Aorta (tissue), 5 donors: ENCODE results near the gene TEX19. TPM values are rescaled to one million over a fixed set of nuclear protein-coding genes. Genes with fewer than 3 reads are reported as not detected.
A peak's percentile ranks its signal among the peaks of the same experiment; 100 is the strongest.
"Not testable (repeated sequence)": the region's sequence is repeated elsewhere in the genome, so short reads cannot be mapped to it uniquely, and the experiment has no call there.

Experiments
- ATAC-seq: fragments of 200-7000 bp; cut with Tn5 transposase; one replicate; pipeline ENCODE4 v1.9.1; 2022; ENCODE audit warnings: moderate library complexity; ENCODE audit not compliant: low FRiP score
- DNase-seq, 2 donors: peaks; one replicate each; pipeline ENCODE4 v3.0.0-alpha.2; 2020
- H3K27ac ChIP-seq, 2 donors: one replicate each; pipeline ENCODE4 v1.5.1; 2013; ENCODE audit warnings: low read length in 2 of 2, mild to moderate bottlenecking in 2 of 2, moderate library complexity in 2 of 2, control low read depth in 1 of 2, inconsistent platforms in 1 of 2, low read depth in 1 of 2
- H3K27me3 ChIP-seq, 2 donors: one replicate each; pipeline ENCODE4 v1.6.1; 2013; ENCODE audit warnings: control low read depth in 1 of 2, low read length in 1 of 2, mild to moderate bottlenecking in 1 of 2, moderate library complexity in 1 of 2; ENCODE audit not compliant: insufficient read depth in 2 of 2, control insufficient read depth in 1 of 2
- H3K36me3 ChIP-seq, 2 donors: one replicate each; pipeline ENCODE4 v1.6.1; 2013; ENCODE audit warnings: control low read depth in 1 of 2, low read length in 1 of 2, mild to moderate bottlenecking in 1 of 2; ENCODE audit not compliant: insufficient read depth in 2 of 2, control insufficient read depth in 1 of 2
- H3K4me1 ChIP-seq, 2 donors: one replicate each; pipeline ENCODE4 v1.6.1; 2013; ENCODE audit warnings: low read length in 2 of 2, control low read depth in 1 of 2, mild to moderate bottlenecking in 1 of 2, moderate library complexity in 1 of 2; ENCODE audit not compliant: insufficient read depth in 2 of 2, control insufficient read depth in 1 of 2
- H3K4me3 ChIP-seq, 2 donors: one replicate each; pipeline ENCODE4 v1.5.1; 2013; ENCODE audit warnings: low read length in 2 of 2, control low read depth in 1 of 2, mild to moderate bottlenecking in 1 of 2
- H3K9me3 ChIP-seq: one replicate; pipeline ENCODE4 v1.6.1; 2013; ENCODE audit warnings: mild to moderate bottlenecking, low read length; ENCODE audit not compliant: control insufficient read depth
- WGBS, 2 donors: extraction: QIAGEN DNeasy Blood & Tissue Kit; methylation state at CpG; one replicate each; pipeline ENCODE4 v1.1.7; 2013; 5-methylcytosine and 5-hydroxymethylcytosine counted together
- intact Hi-C, 2 donors: fragments of 100-400 bp; cut with DNase I; formaldehyde crosslinking; loops; one replicate each; pipeline versions ENCODE4 v1.14.2 to v1.15.0; 2022
- polyA plus RNA-seq, 2 donors: library from polyadenylated mRNA; stranded (reverse); fragments of 200-250 nt; gene quantifications; one replicate each; pipeline ENCODE4 v1.2.3, GENCODE V29; 2013
- total RNA-seq, 2 donors: library from RNA; stranded (reverse); fragmentation: NEBNext Ultra II Directional; extraction: Animal tissue kit (Norgen Biotek cat#: 25700); gene quantifications; one replicate each; pipeline ENCODE4 v1.2.1, GENCODE V29; 2021
- donor health status: healthy with polysubstance abuse.
- donor health status: Bipolar disorder and iron deficiency.
- donor health status: DM: no; HTN: no; CAD: no.
- donor health status: DM: no; HTN: no; CAD: no.
- donor health status: DM: yes; HTN: yes; CAD: no.

TEX19 gene
- total and polyA plus RNA-seq, 4 donors: not detected

DNA sequence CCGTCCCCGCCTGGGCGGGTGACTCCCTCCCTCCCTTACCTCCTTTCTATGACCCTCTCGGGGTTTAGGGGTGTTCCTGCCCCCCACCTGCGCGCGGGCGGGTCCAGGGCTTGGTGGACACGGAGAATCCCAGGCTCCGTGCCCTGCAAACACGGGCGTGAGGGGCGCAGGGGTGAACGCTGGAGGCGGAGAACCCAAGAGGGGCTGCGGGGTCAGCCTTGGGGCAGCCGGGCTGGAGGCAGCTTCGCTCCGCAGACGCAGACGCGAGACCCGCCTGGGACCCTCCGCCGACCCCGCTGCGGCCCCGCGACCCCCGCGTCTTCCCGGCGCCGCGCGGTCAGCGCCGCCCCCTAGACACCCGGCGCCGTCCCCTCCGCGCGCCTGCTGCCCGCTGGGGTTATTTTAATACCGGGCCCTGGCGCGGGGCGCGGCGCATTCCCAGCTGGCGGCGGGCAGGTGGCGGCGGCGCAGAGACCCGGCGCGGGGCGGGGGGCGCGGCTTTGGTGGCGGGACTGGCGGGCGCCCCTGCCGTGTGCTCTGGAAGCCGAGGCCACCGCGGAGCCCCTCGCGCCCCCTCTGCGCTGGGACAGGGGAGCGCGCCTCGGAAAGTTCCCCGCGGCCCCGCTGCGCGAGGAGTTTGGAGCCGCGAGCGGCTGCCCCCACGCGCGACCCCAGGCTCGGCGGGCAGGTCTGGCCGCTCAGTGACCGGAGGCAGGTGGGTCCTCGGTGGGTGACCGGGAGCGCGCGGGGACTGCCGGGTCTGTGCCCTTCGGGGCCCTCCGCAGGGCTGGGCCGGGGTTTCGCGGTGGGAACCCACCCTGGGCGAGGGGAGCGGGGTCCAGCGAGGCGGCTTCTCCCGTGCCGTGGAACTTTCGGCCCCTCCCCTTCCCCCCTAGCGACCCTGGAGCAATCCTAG, 12.5 kb downstream of the TEX19 start, which contains the start of gene UTS2R:
TSS of gene UTS2R (plus strand) at position 433 of the 916 bp plus-strand sequence. CDS start 2,560 bp downstream, outside the sequence.
- no peaks in the 10 kb centered on the region for H3K4me1 ChIP-seq
- H3K4me3 ChIP-seq: peak within 1 kb of the TSS in 1 of 2 donors; percentile 1
- no peak within 1 kb of the TSS for H3K27ac ChIP-seq
- no peaks in the 10 kb centered on the region for H3K36me3 ChIP-seq
- no peaks in the 10 kb centered on the region for H3K9me3 ChIP-seq
- DNase-seq: no peak
- 2 to 3% methylated on average over 80 to 109 of the region's 109 CpGs for WGBS, 2 donors
- ATAC-seq: no peak
- H3K27me3 ChIP-seq: no peaks in the 10 kb centered on the region
- intact Hi-C loops: no loop called here

DNA sequence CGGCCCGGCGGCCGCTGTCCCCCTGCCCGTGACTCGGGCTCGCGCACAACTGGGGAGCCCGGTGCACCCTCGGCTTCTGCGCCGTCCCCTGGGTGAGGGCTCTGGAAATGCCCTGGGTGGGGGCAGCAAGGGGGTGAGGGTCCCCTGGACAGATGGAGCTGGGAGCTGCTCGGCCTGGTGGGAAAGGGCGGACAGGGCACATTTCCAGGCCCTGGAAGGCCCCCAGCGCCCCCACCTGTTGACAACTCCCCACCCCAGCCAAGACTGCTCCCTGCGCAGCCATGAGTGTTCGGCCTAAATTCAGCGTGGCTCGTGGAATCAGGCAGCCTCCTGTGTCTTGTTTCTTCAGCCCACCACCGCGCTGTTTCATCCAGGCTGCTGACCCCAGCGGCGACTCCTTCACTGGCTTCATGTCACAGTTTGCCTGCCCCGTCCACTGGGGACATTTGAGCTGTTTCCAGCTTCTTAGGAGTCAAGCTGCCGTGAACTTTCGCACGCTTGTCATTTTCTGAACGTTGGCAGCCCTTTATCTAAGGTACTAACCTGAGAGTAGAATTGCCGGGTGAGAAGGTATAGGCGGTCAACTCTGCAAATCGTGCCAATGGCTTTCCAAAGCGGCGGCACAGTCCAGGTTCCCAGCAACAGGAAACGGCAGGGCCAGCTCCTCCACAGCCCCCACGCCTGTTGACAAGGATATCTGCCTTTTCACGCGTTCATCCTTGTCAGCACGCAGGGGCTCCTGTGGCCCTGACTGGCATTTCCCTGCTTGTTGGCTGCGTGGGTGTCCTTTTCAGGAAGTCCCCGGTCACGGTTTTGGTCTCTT, 13.4 kb downstream of the TEX19 start:
- peak in 1 of 2 donors; percentile 47 for DNase-seq
- H3K36me3 ChIP-seq: no peaks in the 10 kb centered on the region
- ATAC-seq: no peak
- H3K4me3 ChIP-seq: no peak overlapping the region
- H3K9me3 ChIP-seq: no peaks in the 10 kb centered on the region
- 40 to 61% methylated on average over 31 to 41 of the region's 41 CpGs for WGBS, 2 donors
- intact Hi-C loops: no loop called here
- H3K4me1 ChIP-seq: no peaks in the 10 kb centered on the region
- no peaks in the 10 kb centered on the region for H3K27me3 ChIP-seq
- no peak overlapping the region for H3K27ac ChIP-seq

DNA sequence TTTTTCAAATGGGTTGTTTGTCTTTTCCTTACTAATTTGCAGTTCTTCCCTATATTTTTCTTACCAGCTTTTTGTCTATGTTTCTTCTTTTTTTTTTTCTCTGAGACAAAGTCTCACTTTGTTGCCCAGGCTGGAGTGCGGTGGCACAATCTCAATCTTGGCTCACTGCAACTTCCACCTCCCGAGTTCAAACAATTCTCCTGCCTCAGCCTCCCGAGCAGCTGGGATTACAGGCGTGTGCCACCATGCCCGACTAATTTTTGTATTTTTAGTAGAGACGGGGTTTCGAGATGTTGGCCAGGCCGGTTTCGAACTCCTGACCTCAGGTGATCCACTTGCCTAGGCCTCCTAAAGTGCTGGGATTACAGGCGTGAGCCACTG, 14.0 kb downstream of the TEX19 start:
- 74 to 87% methylated on average over 10 of the region's 10 CpGs for WGBS, 2 donors
- H3K9me3 ChIP-seq, H3K27ac ChIP-seq, intact Hi-C loops, H3K4me3 ChIP-seq, ATAC-seq, H3K27me3 ChIP-seq, H3K4me1 ChIP-seq, H3K36me3 ChIP-seq: not testable (repeated sequence)
- DNase-seq: peak in 1 of 2 donors; percentile 19

DNA sequence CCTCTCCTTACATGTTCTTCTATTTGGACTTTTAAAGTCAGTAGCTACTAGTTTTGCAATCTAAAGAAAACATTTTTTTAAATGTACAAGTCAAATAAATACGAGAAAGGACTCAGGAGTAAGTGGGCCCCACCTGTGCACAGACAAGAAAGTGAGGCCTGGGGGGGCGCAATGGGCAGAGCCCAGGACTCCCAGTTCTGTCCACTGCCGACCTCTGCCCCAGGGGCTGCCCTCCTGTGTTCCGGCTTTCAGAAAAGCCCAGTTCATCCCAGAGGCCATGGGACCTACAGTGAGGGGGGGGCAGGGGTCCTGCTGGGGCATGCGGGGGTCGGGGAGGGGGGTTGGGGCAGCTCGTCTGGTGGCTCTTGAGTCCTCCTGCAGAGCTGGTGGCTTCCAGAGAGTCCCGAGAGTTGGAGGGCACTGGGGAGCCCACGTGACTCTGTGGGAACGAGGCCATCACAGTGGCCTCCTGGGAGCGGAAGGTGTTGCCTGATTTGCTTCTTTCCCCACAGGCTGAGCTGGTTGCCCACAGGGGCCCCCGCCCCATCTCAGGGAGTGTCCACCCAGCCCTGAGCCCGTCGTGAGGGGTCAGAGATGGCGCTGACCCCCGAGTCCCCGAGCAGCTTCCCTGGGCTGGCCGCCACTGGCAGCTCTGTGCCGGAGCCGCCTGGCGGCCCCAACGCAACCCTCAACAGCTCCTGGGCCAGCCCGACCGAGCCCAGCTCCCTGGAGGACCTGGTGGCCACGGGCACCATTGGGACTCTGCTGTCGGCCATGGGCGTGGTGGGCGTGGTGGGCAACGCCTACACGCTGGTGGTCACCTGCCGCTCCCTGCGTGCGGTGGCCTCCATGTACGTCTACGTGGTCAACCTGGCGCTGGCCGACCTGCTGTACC, 14.9 kb downstream of the TEX19 start:
- Histone ChIP-seq H3K27me3 (no peaks in the 10 kb centered on the region), H3K9me3 (no peaks in the 10 kb centered on the region), H3K36me3 (no peaks in the 10 kb centered on the region), H3K4me3 (no peak overlapping the region), H3K27ac (no peak overlapping the region), H3K4me1 (no peaks in the 10 kb centered on the region)
- intact Hi-C loops: no loop called here
- ATAC-seq: no peak
- peak in 1 of 2 donors; percentile 38 for DNase-seq
- 88 to 94% methylated on average over 37 of the region's 37 CpGs for WGBS, 2 donors

DNA sequence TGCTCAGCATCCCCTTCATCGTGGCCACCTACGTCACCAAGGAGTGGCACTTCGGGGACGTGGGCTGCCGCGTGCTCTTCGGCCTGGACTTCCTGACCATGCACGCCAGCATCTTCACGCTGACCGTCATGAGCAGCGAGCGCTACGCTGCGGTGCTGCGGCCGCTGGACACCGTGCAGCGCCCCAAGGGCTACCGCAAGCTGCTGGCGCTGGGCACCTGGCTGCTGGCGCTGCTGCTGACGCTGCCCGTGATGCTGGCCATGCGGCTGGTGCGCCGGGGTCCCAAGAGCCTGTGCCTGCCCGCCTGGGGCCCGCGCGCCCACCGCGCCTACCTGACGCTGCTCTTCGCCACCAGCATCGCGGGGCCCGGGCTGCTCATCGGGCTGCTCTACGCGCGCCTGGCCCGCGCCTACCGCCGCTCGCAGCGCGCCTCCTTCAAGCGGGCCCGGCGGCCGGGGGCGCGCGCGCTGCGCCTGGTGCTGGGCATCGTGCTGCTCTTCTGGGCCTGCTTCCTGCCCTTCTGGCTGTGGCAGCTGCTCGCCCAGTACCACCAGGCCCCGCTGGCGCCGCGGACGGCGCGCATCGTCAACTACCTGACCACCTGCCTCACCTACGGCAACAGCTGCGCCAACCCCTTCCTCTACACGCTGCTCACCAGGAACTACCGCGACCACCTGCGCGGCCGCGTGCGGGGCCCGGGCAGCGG, 15.7 kb downstream of the TEX19 start:
- no peak overlapping the region for H3K4me3 ChIP-seq
- ATAC-seq: no peak
- intact Hi-C loops: no loop called here
- H3K9me3 ChIP-seq: no peaks in the 10 kb centered on the region
- no peak overlapping the region for H3K27ac ChIP-seq
- peak in 1 of 2 donors; percentile 30 for DNase-seq
- H3K27me3 ChIP-seq: no peaks in the 10 kb centered on the region
- WGBS, 2 donors: 71 to 75% methylated on average over 79 of the region's 79 CpGs
- no peaks in the 10 kb centered on the region for H3K36me3 ChIP-seq
- H3K4me1 ChIP-seq: no peaks in the 10 kb centered on the region

DNA sequence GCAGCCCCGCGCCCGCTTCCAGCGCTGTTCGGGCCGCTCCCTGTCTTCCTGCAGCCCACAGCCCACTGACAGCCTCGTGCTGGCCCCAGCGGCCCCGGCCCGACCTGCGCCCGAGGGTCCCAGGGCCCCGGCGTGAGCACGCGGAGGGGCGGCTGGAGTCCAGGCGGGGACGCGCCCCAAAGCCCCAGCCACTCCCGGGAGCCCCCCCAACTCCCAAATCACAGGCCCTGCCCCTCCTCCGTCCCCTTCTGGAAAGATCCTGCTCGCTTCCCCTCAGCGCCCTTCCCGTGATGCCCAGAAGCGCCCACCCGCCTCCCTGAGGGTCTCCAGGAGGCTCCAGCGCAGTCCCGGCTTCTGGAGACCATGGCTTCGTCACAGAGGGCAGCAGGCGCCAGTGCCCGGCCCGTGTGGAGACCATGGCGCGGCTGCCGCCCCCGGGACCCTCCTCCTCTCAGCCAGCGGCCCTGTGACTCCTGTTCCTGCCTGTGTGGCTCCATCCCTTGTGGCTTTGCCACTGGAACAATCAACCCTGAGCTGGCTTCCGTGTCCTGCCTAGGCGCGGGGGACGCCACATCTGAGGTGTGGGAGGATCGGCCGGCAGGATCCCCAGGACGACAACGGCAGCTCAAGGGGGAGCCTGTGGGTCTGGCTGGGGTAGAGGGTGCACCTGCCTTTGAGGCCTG, 16.5 kb downstream of the TEX19 start:
- WGBS, 2 donors: 81 to 82% methylated on average over 45 to 46 of the region's 46 CpGs
- intact Hi-C loops: no loop called here
- Histone ChIP-seq H3K27ac (no peak overlapping the region), H3K27me3 (no peaks in the 10 kb centered on the region), H3K9me3 (no peaks in the 10 kb centered on the region), H3K4me1 (no peaks in the 10 kb centered on the region), H3K4me3 (no peak overlapping the region), H3K36me3 (no peaks in the 10 kb centered on the region)
- DNase-seq: peak in 1 of 2 donors; percentile 41
- no peak for ATAC-seq

DNA sequence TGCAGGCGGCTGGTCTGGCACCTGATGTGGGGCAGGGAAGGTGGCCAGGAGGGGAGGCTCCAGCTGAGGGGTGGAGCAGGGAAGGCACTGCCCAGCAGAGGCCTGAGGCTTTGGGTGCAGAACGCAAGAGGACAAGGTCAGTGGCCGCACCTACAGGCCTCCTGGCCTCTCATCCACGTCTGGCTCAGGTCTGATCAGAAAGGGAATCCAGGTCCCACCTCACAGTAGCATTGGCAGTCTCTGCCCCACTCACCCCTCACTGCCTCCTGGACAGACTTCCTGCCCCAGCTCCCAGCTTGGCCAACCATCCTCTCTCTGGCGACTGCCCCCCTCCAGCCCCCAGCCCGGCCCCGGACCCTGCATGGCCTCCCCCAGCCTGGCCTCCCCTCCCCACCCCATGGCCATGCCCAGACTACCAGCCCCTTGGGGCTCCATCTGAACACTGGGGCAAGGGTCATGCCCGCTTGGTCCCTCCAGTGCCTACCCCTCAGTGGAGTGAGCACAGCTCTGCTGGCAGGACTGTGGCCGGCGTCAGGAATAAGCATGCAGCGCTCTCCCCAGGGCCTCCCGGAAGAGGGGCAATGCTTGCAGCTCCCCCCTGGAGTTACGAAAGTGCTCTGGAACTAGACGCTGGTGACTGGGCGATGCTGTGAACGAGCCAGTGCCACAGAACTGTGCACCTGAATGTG, 17.1 kb downstream of the TEX19 start:
- no peak for ATAC-seq

More for the DNA sequence above, 17.1 kb downstream of the TEX19 start:
- WGBS, 2 donors: 79 to 85% methylated on average over 16 of the region's 16 CpGs
- no peaks in the 10 kb centered on the region for H3K4me1 ChIP-seq
- no peak overlapping the region for H3K27ac ChIP-seq
- no peaks in the 10 kb centered on the region for H3K9me3 ChIP-seq
- H3K27me3 ChIP-seq: no peaks in the 10 kb centered on the region
- no peak overlapping the region for H3K4me3 ChIP-seq
- H3K36me3 ChIP-seq: no peaks in the 10 kb centered on the region
- DNase-seq: peak; percentile 31 to 64
- intact Hi-C loops: no loop called here
